ENCODE results near the gene VMAC.
A peak's percentile ranks its signal among the peaks of the same experiment; 100 is the strongest.

The VMAC gene

DNA sequence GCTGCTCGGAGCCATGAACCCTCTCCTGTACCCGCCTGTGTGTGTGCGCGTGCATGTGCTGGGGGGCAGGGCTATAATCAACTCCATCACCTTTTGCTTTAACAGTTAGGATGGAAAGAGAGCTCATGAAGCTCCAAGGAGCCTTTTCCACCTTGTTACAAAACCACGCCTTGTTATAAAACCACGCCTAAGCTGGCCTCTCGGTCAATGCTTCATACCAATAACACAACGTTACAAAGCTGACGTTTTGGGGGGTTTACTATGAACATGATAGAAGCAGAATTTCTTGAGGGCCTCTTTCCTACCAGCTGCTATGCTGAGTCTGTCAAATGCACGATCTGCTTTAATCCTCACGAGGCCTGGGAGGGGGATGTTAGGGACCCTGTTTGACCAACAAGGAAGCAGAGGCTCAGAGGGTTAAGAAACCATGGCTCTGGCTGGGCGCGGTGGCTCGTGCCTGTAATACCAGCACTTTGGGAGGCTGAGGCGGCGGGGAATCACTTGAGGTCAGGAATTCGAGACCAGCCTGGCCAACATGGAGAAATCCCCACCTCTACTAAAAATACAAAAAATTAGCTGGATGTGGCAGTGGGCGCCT lies 21.3 kb downstream of the VMAC start:
- no peak for TF ChIP-seq CTCF (IDR thresholded peaks at IDR 0.05; ENCODE audit: low read depth, low read length, missing control alignments)
- no peak overlapping the region for H3K4me3 ChIP-seq (replicated peaks; ENCODE audit: low read depth, low read length)
- no peak for DNase-seq (ENCODE audit: extremely low read depth, low read depth)

- DNase-seq (ENCODE audit: extremely low read depth, low read depth), result peak; percentile 67
- no peak overlapping the region for H3K4me3 ChIP-seq (replicated peaks; ENCODE audit: low read depth, low read length)
- TF ChIP-seq CTCF (IDR thresholded peaks at IDR 0.05; ENCODE audit: low read depth, low read length, missing control alignments), result no peak
Observed at GRCh38 chr19:5926641-5927440, 22.2 kb downstream of the VMAC start.

DNA sequence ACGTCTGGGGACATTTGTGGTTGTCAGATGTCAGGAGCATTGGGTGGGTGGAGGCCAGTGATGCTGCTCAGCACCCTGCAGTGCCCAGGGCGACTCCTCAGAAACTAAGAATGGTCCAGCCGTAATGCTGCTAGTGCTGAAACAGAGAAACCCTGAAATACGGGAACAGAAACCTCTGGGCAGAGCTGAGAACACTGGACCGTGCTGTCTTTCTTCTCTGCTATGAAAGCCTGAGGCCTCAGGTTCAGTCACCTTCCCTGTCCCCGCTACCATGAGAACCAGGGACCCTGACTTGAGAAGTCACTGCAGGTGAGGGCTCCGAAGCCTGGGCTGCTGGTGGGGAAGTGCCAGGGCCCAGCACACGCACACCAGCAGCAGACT lies 22.8 kb downstream of the VMAC start:
- no peak overlapping the region for H3K4me3 ChIP-seq (replicated peaks; ENCODE audit: low read depth, low read length)
- TF ChIP-seq CTCF (IDR thresholded peaks at IDR 0.05; ENCODE audit: low read depth, low read length, missing control alignments), result no peak
- no peak for DNase-seq (ENCODE audit: extremely low read depth, low read depth)

DNA sequence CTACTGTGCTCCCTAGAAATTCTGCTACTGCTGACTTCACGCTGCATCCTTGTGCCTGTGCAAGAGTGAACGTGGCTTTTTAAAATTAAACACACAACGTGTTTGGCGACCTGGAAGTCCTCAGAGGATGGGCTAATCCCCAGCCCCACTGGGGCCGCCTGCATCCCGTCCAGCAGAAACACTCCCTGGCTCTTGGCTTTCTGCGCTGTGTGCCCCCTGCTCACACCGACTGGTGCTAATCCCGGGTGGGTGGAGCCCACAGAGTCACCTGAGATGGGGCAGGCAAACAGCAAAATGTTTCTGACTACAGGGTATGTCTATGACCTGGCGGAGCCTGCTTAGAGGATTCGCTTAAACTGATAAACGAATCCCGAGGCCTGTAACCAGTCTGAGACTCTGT lies 24.5 kb downstream of the VMAC start:
- H3K4me3 ChIP-seq (replicated peaks; ENCODE audit: low read depth, low read length), result no peak overlapping the region
- no peak for DNase-seq (ENCODE audit: extremely low read depth, low read depth)
- TF ChIP-seq CTCF (IDR thresholded peaks at IDR 0.05; ENCODE audit: low read depth, low read length, missing control alignments), result no peak

GRCh38 chr19:5929625-5930024 lies 25.0 kb downstream of the VMAC start:
- H3K4me3 ChIP-seq (replicated peaks; ENCODE audit: low read depth, low read length), result no peak overlapping the region
- DNase-seq (ENCODE audit: extremely low read depth, low read depth), result no peak
- TF ChIP-seq CTCF (IDR thresholded peaks at IDR 0.05; ENCODE audit: low read depth, low read length, missing control alignments), result no peak

GRCh38 chr19:5931251-5931650 lies 26.6 kb downstream of the VMAC start:
- H3K4me3 ChIP-seq (replicated peaks; ENCODE audit: low read depth, low read length), result no peak overlapping the region
- no peak for TF ChIP-seq CTCF (IDR thresholded peaks at IDR 0.05; ENCODE audit: low read depth, low read length, missing control alignments)
- DNase-seq (ENCODE audit: extremely low read depth, low read depth), result no peak
